ENCODE data around the gene DNASE1L2.
"Not testable (repeated sequence)": the region's sequence is repeated elsewhere in the genome, so short reads cannot be mapped to it uniquely, and the experiment has no call there.

- not testable (repeated sequence) for TF ChIP-seq CHD2 (IDR thresholded peaks at IDR 0.05; ENCODE audit: borderline replicate concordance, low read depth, low read length); MAX (IDR thresholded peaks at IDR 0.05; ENCODE audit: low read depth, low read length); JUND (IDR thresholded peaks at IDR 0.05; ENCODE audit: low read depth, low read length); EZH2 (IDR thresholded peaks at IDR 0.05; ENCODE audit: borderline replicate concordance, control insufficient read depth, low read depth, low read length)
Measured at GRCh38 chr16:2240331-2240730, 4.1 kb downstream of the DNASE1L2 start.

All from GM12878 (cell line).